ENCODE results near the gene ECT2L.

ECT2L gene

GRCh38 chr6:138869398-138869797 lies 73.5 kb downstream of the ECT2L start:
- TF ChIP-seq PPARA (CRISPR knock-in tag; IDR thresholded peaks at IDR 0.05; ENCODE audit: borderline replicate concordance) (no peak), ESRRG (CRISPR knock-in tag; IDR thresholded peaks at IDR 0.05) (no peak), TCF4 (CRISPR knock-in tag; IDR thresholded peaks at IDR 0.05; ENCODE audit: borderline replicate concordance) (no peak), RARB (CRISPR knock-in tag; IDR thresholded peaks at IDR 0.05) (no peak), OSR1 (CRISPR knock-in tag; IDR thresholded peaks at IDR 0.05) (no peak), BACH2 (CRISPR knock-in tag; IDR thresholded peaks at IDR 0.05; ENCODE audit: borderline replicate concordance) (no peak), ZFP3 (CRISPR knock-in tag; IDR thresholded peaks at IDR 0.05) (no peak), ISL1 (CRISPR knock-in tag; IDR thresholded peaks at IDR 0.05) (no peak)
- ATAC-seq = no peak

GRCh38 chr6:138873191-138873590 lies 77.3 kb downstream of the ECT2L start:
- no peak for TF ChIP-seq BACH2 (CRISPR knock-in tag; IDR thresholded peaks at IDR 0.05; ENCODE audit: borderline replicate concordance)
- no peak for TF ChIP-seq ZNF8 (CRISPR knock-in tag; IDR thresholded peaks at IDR 0.05)
- no peak for TF ChIP-seq TSHZ2 (CRISPR knock-in tag; IDR thresholded peaks at IDR 0.05)
- no peak for ATAC-seq

- ATAC-seq = no peak
- no peak for TF ChIP-seq ZNF70 (CRISPR knock-in tag; IDR thresholded peaks at IDR 0.05)
Observed at GRCh38 chr6:138882369-138883017, 86.6 kb downstream of the ECT2L start.

- ATAC-seq = no peak
- TF ChIP-seq OSR1 (CRISPR knock-in tag; IDR thresholded peaks at IDR 0.05) = no peak
- TF ChIP-seq BACH2 (CRISPR knock-in tag; IDR thresholded peaks at IDR 0.05; ENCODE audit: borderline replicate concordance) = no peak
- TF ChIP-seq ARNTL (CRISPR knock-in tag; IDR thresholded peaks at IDR 0.05; ENCODE audit: borderline replicate concordance, low read depth) = no peak
- no peak for TF ChIP-seq CSRNP3 (CRISPR knock-in tag; IDR thresholded peaks at IDR 0.05)
- TF ChIP-seq ZFP30 (CRISPR knock-in tag; IDR thresholded peaks at IDR 0.05) = no peak
- TF ChIP-seq RARB (CRISPR knock-in tag; IDR thresholded peaks at IDR 0.05) = no peak
- TF ChIP-seq ZNF70 (CRISPR knock-in tag; IDR thresholded peaks at IDR 0.05) = no peak
- no peak for TF ChIP-seq TOX (CRISPR knock-in tag; IDR thresholded peaks at IDR 0.05; ENCODE audit: borderline replicate concordance)
- no peak for TF ChIP-seq PPARA (CRISPR knock-in tag; IDR thresholded peaks at IDR 0.05; ENCODE audit: borderline replicate concordance)
- no peak for TF ChIP-seq CSDC2 (CRISPR knock-in tag; IDR thresholded peaks at IDR 0.05)
- TF ChIP-seq TSHZ2 (CRISPR knock-in tag; IDR thresholded peaks at IDR 0.05) = no peak
- no peak for TF ChIP-seq SNAI2 (CRISPR knock-in tag; IDR thresholded peaks at IDR 0.05)
- TF ChIP-seq ISL1 (CRISPR knock-in tag; IDR thresholded peaks at IDR 0.05) = no peak
- TF ChIP-seq PATZ1 (CRISPR knock-in tag; IDR thresholded peaks at IDR 0.05; ENCODE audit: borderline replicate concordance) = no peak
- no peak for TF ChIP-seq GLIS3 (CRISPR knock-in tag; IDR thresholded peaks at IDR 0.05)
- no peak for TF ChIP-seq ZNF565 (CRISPR knock-in tag; conservative IDR thresholded peaks at IDR 0.05; ENCODE audit: low read depth)
Observed at GRCh38 chr6:138885156-138885819, 89.4 kb downstream of the ECT2L start.

Data from SK-N-SH treated with all-trans-retinoic acid at 6 μM for 48 hours (cell line).